GM10266 (cell line): ENCODE data around the gene SLC24A3.

Experiments
- DNase-seq: peaks from one replicate; pipeline ENCODE4 v3.0.0; 2012; ENCODE audit errors: extremely low spot score
- CTCF ChIP-seq: IDR thresholded peaks from 2 replicates; pipeline ENCODE4 v1.5.1; 2012; ENCODE audit warnings: mild to moderate bottlenecking, low read depth; ENCODE audit not compliant: control insufficient read depth, insufficient read depth; ENCODE audit errors: missing control alignments

SLC24A3 gene

GRCh38 chr20:19615629-19616028, 403.2 kb downstream of the SLC24A3 start:
- TF ChIP-seq CTCF: no peak
- DNase-seq: no peak

DNA sequence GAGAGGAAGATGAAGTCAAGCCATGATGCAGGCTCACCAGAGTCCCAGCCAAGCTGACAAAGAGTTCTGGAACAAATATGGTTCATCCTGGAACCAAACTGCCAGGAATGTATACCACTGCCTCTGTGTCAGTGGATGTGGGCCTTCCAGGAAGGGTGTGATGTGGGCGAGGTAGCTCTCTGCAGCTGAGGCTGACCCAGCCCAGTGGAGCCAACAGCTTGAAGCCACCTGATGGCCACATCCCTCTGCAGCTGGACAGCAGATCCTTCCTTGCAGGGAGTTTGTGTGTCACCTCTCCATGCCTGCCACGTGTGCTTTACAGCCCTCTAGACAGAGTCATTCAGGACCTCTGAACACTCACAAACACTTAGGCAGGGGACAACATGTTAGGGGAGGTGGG, 403.6 kb downstream of the SLC24A3 start:
- no peak for DNase-seq
- TF ChIP-seq CTCF: no peak

- no peak for TF ChIP-seq CTCF
- no peak for DNase-seq
Measured at GRCh38 chr20:19616620-19617019, 404.2 kb downstream of the SLC24A3 start.

- no peak for DNase-seq
- no peak for TF ChIP-seq CTCF
Measured at GRCh38 chr20:19617256-19617655, 404.8 kb downstream of the SLC24A3 start.

DNA sequence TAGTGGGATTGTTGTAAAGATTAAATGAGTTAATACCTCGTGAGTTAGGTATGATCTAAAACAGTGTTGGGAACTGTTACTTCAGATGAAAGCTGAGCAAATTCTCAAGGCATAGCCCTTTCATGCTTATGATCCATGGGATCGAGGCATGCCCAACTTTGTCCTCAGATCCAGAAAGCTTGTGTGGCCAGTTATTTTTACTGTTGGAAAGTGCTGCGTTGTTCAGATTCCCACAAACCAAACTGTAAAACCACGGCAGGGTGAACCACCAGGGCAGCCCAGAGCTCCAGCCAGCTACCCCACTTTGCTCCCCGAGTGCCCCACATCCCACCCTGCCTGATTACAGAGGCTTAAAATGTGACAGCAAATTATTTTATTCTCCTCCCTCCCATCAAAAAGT, 406.3 kb downstream of the SLC24A3 start:
- no peak for DNase-seq
- no peak for TF ChIP-seq CTCF

DNA sequence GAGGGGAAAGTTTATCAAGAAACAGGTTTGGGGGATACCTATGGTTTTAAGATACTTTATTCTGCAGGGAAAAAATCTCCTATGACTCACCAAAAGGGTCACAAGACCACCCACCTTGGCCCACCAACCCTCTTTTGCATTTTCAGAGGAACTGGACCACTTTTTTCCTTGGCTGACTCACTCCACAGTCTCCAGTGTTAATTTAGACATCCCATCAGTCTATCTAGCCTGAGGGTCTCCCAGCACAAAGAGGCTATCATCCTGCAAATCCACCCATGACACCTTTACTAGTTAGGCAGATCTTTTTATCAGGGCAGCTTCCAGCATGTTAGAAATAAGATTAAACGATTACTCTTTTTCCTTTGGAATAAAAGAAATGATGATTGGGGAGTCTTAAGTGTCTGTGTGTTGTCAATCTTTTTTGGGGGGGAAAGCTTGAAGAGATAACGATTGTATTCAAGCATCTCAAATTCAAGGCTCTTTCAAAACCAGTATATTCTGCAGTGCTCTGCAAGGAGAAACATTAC, 407.5 kb downstream of the SLC24A3 start:
- no peak for DNase-seq
- no peak for TF ChIP-seq CTCF

- no peak for DNase-seq
- TF ChIP-seq CTCF: no peak
Measured at GRCh38 chr20:19620446-19620845, 408.0 kb downstream of the SLC24A3 start.
